ENCODE data around the gene POC1B.

POC1B gene

GRCh38 chr12:89497467-89497866 is 28.4 kb downstream of the POC1B start:
- no peak overlapping the region for H3K4me3 ChIP-seq (ENCODE audit: low read depth, low read length)

- H3K4me3 ChIP-seq (ENCODE audit: low read depth, low read length): no peak overlapping the region
Measured at GRCh38 chr12:89497005-89497404, 28.8 kb downstream of the POC1B start.

GRCh38 chr12:89494411-89495231 is 31.2 kb downstream of the POC1B start:
- H3K4me3 ChIP-seq (ENCODE audit: low read depth, low read length): no peak overlapping the region

DNA sequence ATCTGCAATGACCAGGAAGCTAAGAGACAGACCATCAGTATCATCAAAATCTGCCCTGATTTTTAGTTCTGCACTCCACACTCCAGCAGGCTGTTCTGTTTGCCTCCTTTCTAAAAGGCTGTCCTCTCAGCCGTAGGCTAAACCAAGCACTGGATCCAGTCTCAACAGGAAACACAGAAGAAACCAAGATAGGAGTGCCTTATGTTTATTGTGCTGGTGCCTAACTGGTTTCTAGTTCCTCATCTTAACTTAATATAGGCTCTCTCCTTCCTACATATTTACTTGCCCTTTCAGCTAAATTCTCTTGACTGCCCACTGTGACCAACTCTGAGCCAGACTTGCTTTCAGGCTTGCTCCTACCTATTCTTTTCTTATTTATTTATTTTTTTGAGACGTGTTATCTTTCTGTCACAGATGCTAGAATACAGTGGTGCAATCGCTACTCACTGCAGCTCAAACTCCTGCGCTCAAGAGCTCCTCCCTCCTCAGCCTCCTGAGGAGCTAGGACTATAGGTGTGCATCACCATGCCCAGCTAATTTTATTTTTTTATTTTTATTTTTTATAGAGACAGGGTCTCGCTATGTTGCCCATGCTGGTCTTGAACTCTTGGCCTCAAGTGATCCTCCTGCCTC is 32.1 kb downstream of the POC1B start:
- H3K4me3 ChIP-seq (ENCODE audit: low read depth, low read length): no peak overlapping the region

- no peak overlapping the region for H3K4me3 ChIP-seq (ENCODE audit: low read depth, low read length)
Measured at GRCh38 chr12:89492883-89493282, 33.0 kb downstream of the POC1B start.

DNA sequence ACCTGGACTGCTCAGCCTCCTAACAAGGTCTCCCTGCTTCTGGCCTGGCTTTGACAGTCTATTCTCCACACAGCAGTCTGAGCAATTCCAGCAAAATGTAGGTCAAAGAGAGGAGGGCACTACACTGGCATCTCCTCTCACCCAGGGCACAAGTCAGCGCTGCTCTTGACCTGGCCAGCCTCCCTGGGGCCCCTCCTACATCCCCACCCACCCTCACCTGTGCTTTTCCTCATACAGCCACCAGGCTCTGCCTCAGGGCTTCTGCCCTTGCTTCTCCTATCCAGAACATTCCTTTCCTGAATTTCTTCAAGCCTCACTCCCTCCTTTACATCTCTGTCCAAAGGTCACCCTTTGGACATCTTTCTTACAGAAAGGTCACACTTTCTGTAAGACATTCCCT is 34.9 kb downstream of the POC1B start:
- no peak overlapping the region for H3K4me3 ChIP-seq (ENCODE audit: low read depth, low read length)

- no peak overlapping the region for H3K4me3 ChIP-seq (ENCODE audit: low read depth, low read length)
Measured at GRCh38 chr12:89486264-89486663, 39.6 kb downstream of the POC1B start.

DNA sequence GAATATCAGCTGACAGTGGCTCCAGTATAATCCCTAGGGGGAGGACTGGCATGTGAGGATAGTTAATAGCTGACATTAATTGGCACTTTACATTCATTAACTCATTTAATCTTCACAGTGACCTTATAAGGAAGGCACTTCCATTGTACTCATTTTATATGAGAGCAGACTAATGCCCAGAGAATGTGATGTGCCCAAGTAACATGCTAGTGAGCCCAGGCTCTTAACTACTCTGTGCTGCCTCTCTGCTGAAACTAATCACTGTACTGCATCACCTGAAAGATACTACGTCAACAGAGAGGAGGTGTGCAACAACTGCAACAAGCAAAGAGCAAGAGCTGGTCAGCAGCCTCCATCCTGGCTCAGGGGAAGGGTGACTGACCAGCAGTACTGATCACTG is 41.4 kb downstream of the POC1B start:
- H3K4me3 ChIP-seq (ENCODE audit: low read depth, low read length): no peak overlapping the region

DNA sequence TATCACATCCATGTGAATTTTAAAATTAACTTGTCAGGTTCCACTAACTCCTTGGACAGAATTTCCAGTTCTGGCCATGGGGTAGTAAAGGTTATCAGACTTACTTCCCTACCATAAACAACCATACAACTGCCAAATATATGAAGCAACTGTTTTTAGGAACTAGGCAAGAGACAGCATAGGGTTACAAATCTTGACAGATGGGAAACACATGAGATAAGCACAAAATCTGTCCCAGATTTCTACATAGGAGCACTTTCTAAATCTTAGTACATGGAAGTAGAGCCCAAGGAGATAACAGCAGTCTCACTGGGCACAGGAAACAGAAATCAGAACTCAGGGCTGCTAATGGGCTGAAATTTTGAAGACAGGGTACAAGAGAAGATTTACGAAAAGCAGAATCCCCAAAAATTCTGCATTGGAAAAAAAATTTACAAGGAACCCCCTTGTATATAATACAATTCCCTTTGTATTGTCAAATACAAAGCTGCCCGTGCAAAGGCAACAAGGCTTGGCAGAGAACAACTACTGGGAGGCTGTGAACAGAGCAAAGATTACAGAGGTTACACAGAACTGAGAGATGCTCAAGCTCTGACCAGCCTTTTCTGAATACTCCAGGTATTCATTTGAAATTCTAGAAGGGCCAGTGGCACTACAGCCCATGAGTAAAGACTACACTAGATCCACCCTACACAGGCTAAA is 44.5 kb downstream of the POC1B start:
- H3K4me3 ChIP-seq (ENCODE audit: low read depth, low read length): no peak overlapping the region

- H3K4me3 ChIP-seq (ENCODE audit: low read depth, low read length): no peak overlapping the region
Measured at GRCh38 chr12:89479982-89480381, 45.9 kb downstream of the POC1B start.

DNA sequence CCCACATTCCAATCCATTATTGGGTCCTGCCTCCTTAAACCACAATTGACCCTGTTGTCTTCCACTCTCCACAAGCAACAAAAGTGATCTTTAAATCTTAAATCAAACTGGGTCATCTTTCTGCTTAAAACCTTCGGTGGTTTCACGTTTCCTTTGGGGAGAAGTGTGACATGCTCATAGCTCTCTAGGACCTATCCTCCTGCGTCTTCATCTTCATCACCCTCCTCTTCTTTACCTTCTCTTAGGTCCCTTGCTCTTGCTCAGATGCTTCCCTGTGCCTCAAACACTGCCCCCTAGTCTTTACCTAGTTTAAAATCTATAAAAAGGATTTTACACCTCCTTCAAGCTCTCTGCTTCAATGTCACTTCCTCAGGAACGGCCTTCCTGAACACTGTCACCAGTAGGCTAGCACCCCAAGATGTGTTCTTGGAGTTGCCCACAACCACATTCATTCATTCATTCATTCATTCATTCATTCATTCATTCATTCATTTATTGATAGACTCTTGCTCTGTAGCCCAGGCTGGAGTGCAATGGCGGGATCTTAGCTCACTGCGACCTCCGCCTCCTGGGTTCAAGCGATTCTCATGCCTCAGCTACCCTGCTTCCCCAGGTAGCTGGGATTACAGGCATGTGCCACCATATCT is 48.1 kb downstream of the POC1B start:
- H3K4me3 ChIP-seq (ENCODE audit: low read depth, low read length): no peak overlapping the region

GRCh38 chr12:89476904-89477595 is 48.8 kb downstream of the POC1B start:
- no peak overlapping the region for H3K4me3 ChIP-seq (ENCODE audit: low read depth, low read length)

DNA sequence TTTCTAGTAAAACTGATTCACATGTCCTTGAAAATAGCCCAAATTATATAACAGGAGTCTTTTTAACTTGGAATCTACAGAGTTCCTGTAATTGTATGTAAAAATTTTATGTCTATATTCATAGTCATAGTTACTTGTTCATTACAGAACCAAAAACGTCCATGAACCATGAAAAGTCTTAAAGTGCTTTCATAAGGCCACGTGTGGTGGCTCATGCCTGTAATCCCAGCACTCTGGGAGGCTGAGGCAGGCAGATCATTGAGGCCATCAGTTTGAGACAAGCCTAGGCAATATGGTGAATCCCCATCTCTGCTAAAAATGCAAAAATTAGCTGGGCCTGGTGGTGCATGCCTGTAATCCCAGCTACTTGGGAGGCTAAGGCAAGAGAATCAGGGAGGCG is 49.6 kb downstream of the POC1B start:
- H3K4me3 ChIP-seq (ENCODE audit: low read depth, low read length): no peak overlapping the region

DNA sequence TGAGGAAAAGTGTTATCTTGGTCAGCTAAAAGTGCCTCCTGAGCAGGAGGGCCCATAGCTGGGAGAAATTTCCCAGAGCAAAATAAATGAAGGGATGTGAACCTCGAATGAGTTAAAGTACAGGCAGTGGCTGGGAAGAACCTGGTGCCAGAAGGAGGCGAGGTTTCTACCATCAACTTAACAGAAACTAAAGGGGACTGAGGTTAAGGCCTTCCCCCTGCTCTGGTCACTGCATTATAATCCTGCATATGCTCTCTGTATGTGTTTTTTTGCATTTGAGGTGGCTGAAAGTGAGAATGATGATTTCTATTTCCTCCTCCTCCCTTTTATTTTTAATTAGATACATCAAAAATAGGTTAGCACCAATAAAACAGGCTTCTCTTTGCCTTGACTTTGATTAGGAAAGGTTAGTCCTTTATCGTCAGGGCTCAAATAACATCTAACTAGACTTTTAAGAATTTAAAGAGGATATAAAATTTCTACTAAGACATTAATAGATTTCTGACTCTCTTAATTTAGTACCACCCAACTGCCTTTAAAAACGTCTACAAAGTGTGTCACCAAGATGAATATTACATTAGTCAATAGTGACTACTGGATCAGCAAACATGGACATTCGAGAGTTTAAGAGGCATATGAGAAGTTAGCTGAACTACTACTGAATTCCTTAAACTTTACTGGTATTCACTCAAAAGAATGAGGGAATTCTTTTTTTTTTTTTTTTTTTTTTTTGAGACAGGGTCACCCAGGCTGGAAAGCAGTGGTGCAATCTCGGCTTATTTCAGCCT is 50.5 kb downstream of the POC1B start:
- no peak overlapping the region for H3K4me3 ChIP-seq (ENCODE audit: low read depth, low read length)

DNA sequence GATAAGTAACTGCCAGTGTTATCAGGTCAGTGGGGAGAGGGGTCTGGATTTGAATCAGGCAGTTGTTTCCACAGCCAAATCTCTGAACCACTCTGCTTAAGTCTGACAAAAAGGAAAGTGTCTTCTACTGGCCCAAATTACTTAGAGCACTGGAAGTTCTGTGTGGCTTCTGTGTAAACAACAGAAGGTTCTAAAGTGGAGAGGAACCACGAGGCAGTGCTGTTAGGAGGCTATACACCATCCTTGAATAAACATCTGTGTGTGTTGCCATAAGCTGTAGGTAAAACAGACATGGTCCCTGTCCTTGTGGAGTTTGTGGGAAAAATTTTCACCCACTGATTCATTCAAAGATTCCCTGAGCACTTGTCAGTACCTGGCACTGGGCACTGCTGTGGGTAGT is 51.2 kb downstream of the POC1B start:
- no peak overlapping the region for H3K4me3 ChIP-seq (ENCODE audit: low read depth, low read length)

- H3K4me3 ChIP-seq (ENCODE audit: low read depth, low read length): no peak overlapping the region
Measured at GRCh38 chr12:89472508-89472907, 53.3 kb downstream of the POC1B start.

DNA sequence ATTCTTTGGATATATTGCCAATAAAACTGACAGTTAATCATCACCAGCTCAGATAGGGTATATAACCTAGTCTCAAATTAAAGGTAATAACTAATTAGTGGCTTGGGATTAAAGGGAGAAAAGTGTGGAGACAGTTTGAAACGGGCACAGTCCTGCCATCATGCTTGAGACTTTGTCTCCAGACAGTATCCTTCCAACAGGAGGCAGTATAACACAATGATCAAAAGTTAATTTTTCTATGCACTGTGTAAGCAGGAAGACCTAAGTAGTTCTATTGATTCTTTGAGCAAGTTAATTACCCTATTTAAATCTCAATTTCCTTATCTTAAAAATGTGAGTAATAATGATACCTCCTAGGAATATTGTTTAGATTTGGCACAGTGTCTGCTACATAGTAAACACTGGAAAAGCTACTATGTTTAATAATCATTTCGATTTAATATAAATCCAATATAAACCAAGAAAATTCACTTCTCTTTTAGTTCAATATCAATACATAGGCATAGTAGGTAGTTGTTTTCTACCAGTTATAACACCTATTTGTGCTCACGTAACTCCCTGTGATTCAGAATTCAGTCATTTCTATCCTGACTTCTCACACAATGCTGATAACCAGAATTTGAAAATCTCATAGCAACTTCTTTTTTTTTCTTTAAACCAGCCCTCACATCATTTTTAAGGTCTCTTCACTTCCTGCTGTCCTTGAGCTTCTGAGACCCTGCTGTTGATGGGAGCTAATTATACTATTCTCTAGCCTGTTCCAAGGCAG is 54.9 kb downstream of the POC1B start:
- H3K4me3 ChIP-seq (ENCODE audit: low read depth, low read length): no peak overlapping the region

- no peak overlapping the region for H3K4me3 ChIP-seq (ENCODE audit: low read depth, low read length)
Measured at GRCh38 chr12:89469361-89469760, 56.5 kb downstream of the POC1B start.

GRCh38 chr12:89468648-89469326 is 57.1 kb downstream of the POC1B start:
- H3K4me3 ChIP-seq (ENCODE audit: low read depth, low read length): no peak overlapping the region
